GM19351 (cell line): Measurements from ENCODE around the gene PLP2.

Source experiments
- ATAC-seq: cut with Tn5 transposase; IDR thresholded peaks from one replicate; pipeline ENCODE4 v1.9.1; 2021; ENCODE audit warnings: mild to moderate bottlenecking, moderate library complexity; ENCODE audit not compliant: unreplicated experiment

Gene PLP2

DNA sequence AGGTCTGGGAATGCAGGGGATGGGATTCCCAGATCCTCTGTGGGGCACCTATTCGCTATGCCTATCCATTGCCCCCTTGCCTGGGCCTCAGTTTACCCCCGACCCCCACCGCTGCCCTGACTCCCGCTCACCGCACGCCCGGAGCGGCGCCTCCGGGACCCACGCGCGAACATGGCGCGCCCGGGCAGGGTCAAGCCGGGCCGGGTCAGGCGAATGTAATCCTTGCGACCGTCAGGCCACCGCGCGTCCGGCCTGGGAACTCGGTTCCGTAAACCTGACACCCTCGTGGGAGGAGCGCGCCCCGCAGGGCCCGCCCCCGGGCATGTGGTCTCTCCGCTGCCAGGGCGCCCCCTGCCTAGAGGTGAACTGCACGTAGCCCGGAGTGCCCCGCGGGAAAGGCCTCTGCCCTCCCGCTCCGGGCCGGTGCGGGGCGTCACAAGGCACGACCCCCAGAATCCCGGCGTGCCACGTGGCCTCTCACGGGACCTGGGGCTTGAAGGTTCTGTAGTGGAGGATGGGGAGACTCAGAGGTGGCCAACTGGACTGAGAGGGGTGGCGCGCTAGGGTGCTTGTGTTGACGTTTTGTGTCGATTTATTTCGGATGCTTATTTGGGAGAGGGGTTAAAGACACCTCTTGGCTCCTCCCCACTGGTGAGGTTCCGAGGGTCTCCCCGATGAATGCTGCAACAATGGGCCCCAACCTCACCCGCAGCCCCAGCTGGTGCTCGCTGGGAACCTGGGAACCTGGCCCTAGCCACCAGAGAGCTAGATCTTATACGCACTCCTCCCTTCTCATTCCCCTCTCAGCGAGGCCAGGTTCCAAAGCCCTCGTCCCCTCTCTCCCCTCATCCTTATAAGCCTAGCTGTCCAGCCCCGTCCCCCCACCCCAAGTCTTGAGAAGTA is 14.7 kb downstream of the PLP2 start, which contains the start of gene PRICKLE3:
Gene PRICKLE3, minus strand, starts transcription at position 249 of the 903 bp plus-strand sequence. Its CDS starts 76 bp downstream, at position 173.
- ATAC-seq = peak; percentile 27

DNA sequence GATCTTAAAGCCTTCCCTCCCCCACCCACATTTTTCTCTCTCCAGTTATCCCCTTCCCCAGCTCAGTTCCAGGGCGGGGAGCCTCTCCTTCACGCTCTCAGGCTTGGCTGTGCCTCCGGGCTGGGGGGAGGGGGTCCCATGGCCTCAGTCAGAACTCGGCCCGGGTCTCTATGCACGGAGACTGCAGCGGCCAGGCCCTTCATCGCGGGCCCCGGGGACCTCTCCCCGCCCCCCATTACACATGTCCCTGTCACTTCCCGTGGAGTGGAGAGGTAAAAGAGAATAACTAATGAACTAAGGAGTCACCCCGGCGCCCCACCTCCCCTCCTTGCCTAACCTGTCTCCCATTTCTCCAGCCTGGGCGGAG is 15.3 kb downstream of the PLP2 start:
- no peak for ATAC-seq

DNA sequence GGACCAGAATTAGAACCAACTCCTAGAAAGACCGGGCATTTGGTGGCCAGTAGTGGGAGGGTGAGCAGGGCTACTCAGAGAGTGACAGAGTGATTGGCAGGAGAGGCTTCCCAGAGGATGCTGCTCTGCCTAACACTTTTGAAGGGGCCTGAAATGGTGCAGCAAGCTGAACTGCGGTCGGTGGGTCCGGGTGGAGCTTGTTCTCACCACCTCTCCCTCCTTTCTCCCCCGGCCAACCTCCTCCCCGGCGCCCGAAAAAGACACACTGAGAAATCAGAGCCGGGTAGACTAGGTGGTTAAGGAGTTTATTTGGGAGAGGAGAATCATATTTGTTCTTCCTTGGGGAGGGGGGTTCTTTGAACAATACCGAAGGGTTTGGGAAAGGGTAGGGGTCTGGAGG is 15.8 kb downstream of the PLP2 start:
- ATAC-seq = no peak

DNA sequence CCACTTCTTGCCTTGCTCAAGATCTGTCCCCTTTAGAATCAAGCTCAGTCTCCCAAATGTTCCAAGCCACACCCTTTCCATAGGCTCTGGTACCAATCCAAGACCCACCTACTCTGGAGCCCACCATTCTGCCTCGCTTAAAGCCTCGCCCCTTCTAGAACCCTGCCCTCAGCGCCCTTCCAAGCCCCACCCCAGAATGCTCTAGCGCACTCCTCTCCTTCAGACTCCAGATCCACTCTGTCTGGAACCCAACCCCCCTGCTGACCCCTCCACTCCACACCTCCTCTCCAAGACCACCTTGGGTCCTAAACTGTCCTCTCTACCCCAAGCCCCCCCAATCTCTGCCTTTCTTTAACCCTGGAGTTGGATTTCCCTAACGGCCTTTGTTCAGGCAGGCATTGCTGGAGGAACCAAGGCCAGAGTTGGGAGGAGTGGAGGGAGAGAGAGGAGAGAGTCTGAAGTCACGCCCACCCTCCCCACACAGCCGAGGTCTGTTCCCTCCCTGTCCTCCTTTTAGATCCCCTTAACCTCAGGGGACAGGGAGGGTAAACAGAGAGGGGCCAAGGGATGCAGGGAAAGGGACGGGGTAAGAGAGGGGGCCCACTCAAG is 16.9 kb downstream of the PLP2 start:
- ATAC-seq = no peak

DNA sequence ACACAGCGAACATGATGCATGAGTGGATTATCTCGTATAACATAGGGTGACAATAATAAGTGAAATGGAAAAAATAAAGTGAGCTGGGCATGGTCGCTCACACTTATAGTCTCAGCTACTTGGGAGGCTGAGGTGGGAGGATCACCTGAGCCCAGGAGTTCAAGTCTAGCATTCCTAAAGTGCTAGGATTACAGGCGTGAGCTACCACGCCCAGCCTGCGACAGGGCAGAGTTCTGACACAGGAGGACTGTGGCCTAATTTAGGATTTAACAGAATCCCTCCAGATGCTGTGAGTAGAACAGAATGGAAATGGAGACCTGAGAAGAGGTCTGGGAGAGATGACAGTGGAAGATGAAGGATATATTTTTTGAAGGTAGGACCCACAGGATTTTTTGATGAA is 17.9 kb downstream of the PLP2 start:
- no peak for ATAC-seq

DNA sequence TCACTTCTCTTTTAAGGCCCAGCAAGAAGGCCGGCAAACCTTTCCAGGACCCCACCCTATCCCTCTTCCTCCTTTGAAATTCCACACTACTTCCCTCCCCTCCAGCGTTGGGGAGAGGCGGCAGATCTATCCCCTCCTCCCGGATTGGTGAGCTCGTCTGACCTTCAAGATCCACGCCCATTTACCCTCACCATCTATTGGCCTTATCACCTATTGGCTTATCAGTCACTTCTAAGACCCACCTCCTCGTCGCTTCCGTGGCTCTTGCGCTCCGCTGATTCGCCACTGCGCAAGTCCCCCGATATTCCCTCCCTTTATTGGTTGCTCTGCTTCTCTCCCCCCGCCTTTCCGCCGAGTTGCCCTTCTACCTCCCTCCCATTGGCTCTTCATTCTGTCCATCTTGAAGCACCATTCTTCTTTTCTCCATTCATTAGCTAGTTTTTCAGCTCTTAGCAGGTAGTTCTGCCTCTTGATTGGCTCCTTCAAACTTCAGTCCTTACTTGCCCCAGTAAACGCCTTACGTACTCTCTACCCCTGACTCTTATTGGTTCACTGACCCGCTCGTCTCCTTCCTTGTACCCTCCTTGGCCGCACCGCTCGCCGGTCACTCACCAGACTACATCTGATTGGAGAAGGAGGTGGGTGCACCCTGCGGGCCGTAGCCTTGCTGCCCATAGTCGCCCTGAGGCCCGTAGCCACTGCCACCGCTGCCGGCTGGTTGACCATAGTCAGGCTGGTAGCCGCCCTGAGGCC is 19.3 kb downstream of the PLP2 start:
- ATAC-seq = peak; percentile 88

DNA sequence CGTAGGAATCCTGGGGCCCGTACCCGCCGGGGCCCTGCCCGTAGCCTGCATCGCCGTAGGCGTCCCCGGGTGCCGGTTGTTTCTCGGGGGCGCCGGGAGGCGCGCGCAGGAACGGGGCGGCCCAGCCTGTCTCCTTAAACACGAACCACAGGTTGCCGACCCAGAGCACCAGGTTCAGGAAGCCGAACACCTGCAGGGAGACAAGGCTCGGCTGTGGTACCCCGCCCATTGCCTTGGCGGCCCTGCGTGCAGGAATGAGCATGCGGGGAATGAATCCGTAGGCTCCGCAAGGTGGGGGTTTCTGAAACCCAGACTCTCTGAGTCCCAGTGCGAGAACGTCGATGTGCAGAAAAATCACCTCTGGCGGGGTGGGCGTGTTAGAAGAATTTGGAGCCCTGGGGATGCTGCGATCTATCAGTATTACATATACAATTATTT is 19.9 kb downstream of the PLP2 start:
- ATAC-seq = peak; percentile 17

DNA sequence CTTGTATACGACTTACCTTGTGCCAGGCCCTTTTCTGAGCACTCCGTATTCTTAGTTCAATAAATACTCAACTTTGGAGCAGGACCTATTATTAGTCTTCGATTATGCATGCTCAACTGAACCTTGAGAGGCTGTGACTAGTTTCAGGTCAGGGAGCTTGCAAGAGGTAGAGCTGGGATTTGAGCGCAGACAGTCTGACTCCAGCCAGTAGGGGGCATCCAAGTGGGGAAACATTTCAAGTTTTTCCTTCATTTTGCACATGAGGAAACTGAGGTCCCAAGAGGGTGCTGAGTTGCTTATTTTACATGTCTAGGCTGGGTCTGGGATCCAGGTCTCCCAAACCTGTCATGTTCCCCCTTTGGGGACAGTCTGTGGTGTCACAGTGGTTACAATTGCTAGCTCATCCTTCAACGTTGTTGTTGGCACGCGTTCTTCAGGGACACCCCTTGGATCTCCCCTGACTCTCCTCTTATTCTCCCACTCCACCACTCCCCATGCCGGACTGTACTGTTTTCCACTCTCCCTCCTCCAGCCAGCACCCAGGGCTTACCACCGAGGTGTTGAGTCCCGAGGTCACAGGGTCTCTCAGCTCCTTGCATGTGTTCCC is 21.1 kb downstream of the PLP2 start:
- ATAC-seq = no peak

DNA sequence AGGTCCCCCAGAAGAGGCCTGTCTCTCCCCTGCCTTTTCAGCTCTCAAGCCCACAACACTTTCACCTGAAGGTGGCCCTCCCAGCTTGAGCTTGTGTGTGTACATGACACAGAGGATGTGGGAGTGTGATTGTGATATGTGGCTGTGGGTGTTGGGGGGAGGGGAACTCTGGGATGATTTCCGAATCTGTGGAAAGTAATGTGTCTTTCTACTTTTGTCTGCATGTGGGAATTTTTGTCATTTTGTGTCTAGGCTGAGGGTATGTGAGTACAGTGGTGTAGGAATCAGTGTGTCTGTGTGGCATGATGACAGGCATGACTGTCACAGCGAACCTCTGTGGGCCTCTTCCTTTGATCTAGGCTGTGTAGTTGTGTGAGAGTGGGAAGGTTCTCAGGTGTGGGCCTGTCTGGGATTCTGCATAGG is 21.9 kb downstream of the PLP2 start:
- ATAC-seq = no peak

DNA sequence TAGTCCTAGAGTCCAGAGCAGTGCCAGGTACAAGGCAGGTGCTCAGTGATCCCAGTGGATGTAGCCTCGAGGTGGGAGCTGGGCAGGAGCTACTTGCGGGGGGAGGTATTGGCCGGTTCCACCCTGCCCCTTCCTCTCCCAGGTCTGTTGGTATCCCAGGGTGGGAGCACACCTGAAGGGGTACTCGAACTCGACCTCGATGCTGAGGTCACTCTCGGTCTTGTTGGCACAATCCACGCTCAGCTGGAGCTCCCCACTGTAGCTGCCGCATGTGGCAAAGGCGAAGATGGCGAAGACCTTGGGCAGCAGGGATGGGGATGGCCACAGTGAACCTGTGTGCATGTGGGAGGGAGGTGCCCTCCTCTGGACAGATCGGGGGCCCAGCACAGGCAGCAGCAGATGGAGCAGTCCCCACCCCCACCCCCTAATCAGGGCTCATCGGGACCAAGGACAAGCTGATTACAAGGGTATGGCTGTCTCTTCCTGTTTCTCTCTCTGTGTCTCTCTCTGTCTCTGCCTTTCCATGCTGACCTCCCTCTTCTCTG is 25.9 kb downstream of the PLP2 start:
- ATAC-seq = no peak

DNA sequence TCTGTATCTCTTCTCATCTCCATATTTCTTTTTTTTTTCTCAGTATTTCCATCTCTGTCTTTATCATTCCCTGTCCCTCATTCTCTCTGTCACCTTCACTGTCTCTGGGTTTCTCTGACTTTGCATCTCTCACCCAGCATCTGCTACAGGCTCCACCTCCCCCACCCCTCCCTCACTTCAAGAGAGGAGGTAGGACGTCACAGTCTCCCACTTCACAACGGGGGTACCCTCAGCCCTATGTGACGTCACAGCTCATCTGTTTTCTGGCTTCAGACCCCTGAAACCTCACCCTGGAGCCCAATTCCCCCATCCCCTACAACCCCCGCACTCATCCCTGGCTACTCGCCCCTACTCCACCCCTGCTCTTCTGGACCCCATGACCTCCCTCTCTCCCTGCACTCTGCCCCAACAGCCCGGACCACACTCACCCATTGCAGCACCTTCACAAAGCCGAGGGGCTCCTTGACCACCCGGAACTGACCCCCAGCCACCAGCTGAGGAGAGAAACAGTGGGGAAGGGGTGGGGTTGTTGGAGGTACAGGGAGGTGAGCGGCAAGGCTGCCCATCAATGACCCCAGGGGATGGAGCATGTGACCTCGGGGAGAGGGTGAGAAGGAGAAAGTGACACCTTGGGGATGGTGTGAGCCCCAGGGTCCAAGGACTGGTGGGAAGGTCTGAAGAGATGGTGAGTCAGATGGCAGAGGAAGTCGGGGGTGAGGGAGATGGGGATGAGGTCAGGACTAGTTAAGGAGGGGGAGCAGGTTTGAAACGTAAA is 27.0 kb downstream of the PLP2 start:
- ATAC-seq = no peak

DNA sequence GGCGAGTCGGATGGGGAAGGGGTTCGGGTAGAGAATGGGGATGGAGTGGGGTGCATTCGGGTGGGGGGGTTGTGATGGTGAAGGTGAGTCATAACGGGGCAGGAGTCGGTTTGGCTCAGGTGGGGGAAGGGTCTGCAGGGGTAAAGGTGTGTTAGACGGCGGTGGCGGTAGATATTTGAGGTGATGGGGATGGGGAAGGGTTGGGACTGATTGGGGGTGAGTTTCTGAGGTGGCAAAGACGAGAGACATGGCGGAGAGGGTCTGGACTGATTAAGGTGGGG is 27.6 kb downstream of the PLP2 start:
- ATAC-seq = no peak

DNA sequence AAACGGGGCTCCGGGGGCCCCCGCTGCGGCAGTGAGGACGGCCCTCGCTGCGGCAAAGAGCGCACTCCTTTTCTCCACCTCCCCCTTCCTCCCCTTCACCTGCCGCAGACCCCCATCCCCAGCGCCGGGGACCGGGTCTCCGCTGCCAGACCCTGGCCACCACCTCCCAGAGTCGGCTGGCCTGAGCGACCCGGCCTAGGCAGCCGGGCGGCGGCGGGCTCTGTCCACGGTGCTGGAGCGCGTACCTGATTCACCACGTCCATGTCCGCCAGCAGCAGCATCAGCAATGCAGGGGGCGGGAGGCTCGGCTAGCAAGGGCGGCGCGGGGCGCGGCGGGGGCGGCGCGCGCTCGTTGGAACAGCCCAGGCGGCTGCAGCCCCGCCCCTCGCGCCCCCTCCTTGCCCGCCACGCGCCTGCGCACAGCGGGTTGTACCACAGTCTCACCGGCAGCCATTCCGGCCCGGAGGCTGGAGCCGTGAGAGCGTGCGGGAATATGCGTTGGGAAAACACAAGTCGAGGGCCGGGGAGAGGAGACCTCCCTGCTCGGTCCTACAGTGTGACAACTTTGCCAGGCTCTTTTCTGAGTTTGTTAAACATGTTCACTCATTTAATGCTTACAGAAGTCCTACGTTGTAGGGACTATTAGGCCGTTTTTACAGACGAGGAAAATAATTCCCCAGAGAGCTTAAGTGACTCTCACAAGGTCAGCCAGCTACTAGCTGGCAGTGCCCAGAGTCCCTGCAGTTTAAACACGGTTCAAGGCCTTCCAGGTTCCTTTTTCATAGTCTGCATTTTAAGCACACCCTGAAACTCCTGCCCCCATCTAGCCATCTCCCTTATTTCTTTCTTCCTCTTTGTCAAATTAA is 28.4 kb downstream of the PLP2 start, which contains the start of gene SYP:
Gene SYP, minus strand, starts transcription at position 288 of the 866 bp plus-strand sequence. Its CDS starts 7 bp downstream, at position 281.
- ATAC-seq = peak; percentile 98

DNA sequence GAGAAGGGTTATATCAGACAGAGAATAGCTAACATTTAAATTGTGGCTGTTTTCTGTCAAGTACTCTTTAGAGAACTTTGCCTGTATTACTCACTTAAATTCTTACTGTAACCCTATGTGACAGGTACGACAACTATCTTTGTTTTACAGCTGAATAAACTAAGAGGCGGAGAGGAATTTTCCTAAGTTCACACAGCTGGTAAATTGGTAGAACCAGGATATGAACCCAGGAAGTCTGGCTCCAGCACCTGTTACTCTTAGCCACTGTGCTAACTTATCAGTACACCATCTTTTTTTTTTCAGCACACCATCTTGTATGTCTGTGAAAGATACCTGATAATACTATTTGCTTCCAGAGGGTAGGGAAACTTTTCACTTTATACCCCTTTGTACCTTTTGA is 30.3 kb downstream of the PLP2 start:
- ATAC-seq = no peak

DNA sequence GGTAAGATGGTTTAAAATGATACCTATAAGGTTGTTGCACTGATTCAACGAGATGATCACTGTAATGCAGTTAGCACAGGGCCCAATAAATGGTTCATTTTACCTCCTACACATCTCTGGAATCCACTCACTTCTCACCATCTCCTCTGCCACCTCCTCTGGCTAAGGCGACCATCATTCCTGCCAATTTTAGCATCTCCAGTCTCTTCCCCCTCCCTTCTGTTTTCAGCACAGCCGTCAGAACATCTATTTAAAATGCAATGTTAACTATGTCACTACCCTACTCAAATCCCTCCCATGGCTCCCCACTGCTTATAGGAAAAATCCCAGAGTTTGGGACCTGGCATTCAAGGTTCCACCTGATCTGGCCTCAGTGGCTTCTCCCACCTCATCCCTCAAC is 31.8 kb downstream of the PLP2 start:
- no peak for ATAC-seq

DNA sequence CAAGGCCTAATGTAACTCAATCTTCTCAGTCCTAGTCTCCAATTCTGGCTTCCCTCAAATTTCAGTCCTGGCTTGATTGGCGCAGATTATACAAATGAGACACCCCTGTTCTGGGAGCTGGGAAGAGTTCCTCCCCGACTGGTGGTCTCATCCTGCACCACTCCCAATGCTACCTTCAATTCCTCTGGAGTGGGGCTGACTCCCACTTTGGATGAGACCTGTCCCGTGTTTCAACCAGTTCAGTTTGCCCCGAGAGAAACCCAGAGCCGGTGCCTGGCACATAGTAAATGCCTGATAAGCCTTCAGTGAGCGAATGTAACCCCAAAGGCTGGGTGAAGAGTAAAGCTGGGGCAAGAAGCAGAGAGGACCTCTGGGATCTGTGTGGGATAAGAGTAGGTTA is 32.3 kb downstream of the PLP2 start:
- no peak for ATAC-seq

DNA sequence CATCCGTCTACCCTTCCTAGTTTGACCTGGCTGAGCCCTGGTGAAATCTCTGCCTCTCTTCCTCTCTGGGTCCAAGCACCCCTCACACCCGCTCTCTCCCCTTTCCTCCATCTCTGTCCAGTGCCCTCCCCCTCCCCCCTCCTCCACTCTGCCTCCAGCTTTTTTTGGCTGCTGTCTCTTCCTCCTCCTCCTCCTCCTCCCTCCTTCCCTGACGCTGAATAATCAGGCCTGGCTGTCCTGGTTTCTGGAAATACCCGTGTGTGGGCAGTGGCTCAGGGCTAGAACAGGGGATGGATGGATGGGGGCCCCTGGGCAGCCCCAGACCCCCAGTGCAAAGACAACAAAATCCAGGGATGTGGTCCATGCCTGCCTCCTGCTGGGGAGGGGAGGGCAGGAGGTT is 33.0 kb downstream of the PLP2 start:
- ATAC-seq = no peak

DNA sequence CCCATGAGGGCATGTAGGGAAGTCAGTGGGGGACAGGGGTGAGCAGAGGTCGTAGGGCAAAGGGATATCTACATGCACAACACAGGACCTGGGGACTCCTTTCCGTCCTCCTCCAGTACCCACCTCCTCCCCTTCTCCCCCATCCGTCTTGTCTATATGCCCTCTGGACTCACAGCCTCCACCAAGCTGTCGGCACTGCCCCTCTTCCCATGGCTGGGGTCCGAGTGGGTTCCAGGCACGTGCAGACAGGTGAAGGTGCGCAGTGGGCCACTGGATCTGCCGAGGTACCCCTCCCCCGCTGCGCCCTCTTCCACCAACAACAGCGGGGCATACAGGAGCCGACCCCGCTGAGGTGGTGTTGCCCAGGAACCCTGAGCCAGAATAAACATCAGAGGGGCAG is 33.7 kb downstream of the PLP2 start:
- ATAC-seq = no peak

DNA sequence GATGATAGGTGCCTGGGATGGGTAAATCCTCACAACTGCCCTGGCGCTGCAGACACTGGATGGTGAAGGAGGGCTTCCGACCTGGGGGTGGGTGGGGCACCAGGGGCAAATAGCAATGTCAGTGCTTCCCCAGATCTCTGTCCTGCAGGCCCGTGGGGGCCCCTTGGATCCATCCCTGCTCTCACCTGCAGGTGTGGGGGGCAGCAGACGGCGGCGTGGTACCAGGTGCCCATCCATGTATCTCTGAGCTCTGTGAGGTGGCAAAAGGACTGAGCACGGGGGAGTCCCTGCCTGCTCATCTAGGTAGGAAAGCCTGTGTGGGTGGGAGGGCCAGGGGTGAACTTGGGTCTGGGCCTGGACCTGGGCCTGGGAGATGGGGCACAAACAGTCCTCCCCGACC is 34.8 kb downstream of the PLP2 start:
- ATAC-seq = no peak
